Endothelial cell of umbilical vein (primary cell): ENCODE measurements around the gene CXCR6. TPM values are rescaled to one million over a fixed set of nuclear protein-coding genes. Genes with fewer than 3 reads are reported as not detected.

Experiments
- BruUV-seq: library from RNA; stranded (reverse); fragments of 400-500 nt; replicated peaks from 2 replicates; lab custom pipeline; 2021; lab: Mats Ljungman, UMichigan
- CTCF ChIA-PET: fragments of 300-600, 350-600 bp; sonication (Branson Sonifier 250); formaldehyde crosslinking; loops from one replicate; lab custom pipeline; 2021; ENCODE audit warnings: antibody characterized with exemption, inconsistent platforms; lab: Charles Lee
- POLR2A ChIA-PET: fragments of 300-600, 350-600 bp; sonication (Branson Sonifier 250); formaldehyde crosslinking; loops from one replicate; lab custom pipeline; 2021; ENCODE audit warnings: antibody characterized with exemption, inconsistent platforms; lab: Charles Lee
- DNase-seq: peaks from one replicate; pipeline ENCODE4 v3.0.0-alpha.2; 2011; ENCODE audit warnings: low read depth, low spot score
- FAIRE-seq: peaks from 2 replicates; lab custom pipeline; 2011; peaks lifted over from hg19 to GRCh38; lab: Jason Lieb, UNC
- H2AFZ ChIP-seq: 2 replicates; pipeline ENCODE4 v1.6.0; 2012; ENCODE audit warnings: low read depth, low read length, control low read depth, inconsistent platforms
- H3K27ac ChIP-seq: 2 replicates; pipeline ENCODE4 v1.5.1; 2011; ENCODE audit warnings: low read depth, mild to moderate bottlenecking, control low read depth, low read length, moderate library complexity; ENCODE audit not compliant: insufficient read depth
- H3K27me3 ChIP-seq, 2 experiments: 2 replicates each; pipeline versions ENCODE4 v1.6.0 to v1.6.1; 2011; ENCODE audit warnings: low read length in 2 of 2, mixed read lengths in 1 of 2; ENCODE audit not compliant: control insufficient read depth in 2 of 2, insufficient read depth in 2 of 2
- H3K36me3 ChIP-seq, 2 experiments: 2 replicates in 1 of 2; 3 replicates in 1 of 2; pipeline ENCODE4 v1.5.1; 2011; ENCODE audit warnings: low read length in 2 of 2, mild to moderate bottlenecking in 1 of 2, moderate library complexity in 1 of 2; ENCODE audit not compliant: control insufficient read depth in 2 of 2, insufficient read depth in 2 of 2; ENCODE audit errors: extremely low read depth in 1 of 2
- H3K4me1 ChIP-seq: 3 replicates; pipeline ENCODE4 v1.5.1; 2011; ENCODE audit warnings: mild to moderate bottlenecking, low read length; ENCODE audit not compliant: control insufficient read depth, insufficient read depth; ENCODE audit errors: extremely low read depth
- H3K4me2 ChIP-seq: 2 replicates; pipeline ENCODE4 v1.6.1; 2011; ENCODE audit warnings: low read length, control low read depth, mixed read lengths; ENCODE audit not compliant: insufficient read depth
- H3K4me3 ChIP-seq, 3 experiments: fragments of 200-600 bp in 1 of 3; sonication (generic), shearing (Covaris generic) in 1 of 3; replicated peaks in 1 of 3; 2 replicates each; pipeline ENCODE4 v1.5.1; 2011 to 2016; ENCODE audit warnings: control low read depth in 3 of 3, low read length in 3 of 3, mild to moderate bottlenecking in 2 of 3, inconsistent platforms in 1 of 3, low read depth in 1 of 3, moderate library complexity in 1 of 3; ENCODE audit not compliant: insufficient read depth in 1 of 3
- H3K79me2 ChIP-seq: 2 replicates; pipeline ENCODE4 v1.6.0; 2012; ENCODE audit warnings: low read length, inconsistent platforms; ENCODE audit not compliant: control insufficient read depth, insufficient read depth
- H3K9ac ChIP-seq: replicated peaks from 2 replicates; pipeline ENCODE3; 2011; ENCODE audit warnings: low read length, control low read depth; ENCODE audit not compliant: insufficient read depth; ENCODE audit errors: extremely low read depth
- H3K9me1 ChIP-seq: replicated peaks from 3 replicates; pipeline ENCODE4 v1.6.0; 2011; ENCODE audit warnings: mild to moderate bottlenecking, low read length; ENCODE audit not compliant: control insufficient read depth, insufficient read depth; ENCODE audit errors: extremely low read depth
- H3K9me3 ChIP-seq: replicated peaks from 2 replicates; pipeline ENCODE4 v1.5.1; 2012; ENCODE audit warnings: low read length, inconsistent platforms; ENCODE audit not compliant: control insufficient read depth, insufficient read depth
- H4K20me1 ChIP-seq: replicated peaks from 2 replicates; pipeline ENCODE3; 2011; ENCODE audit warnings: mild to moderate bottlenecking, low read length; ENCODE audit not compliant: control insufficient read depth, insufficient read depth; ENCODE audit errors: extremely low read depth
- CTCF ChIP-seq, 2 donors: IDR thresholded peaks; 1 replicate in 1 of 2; 2 replicates in 1 of 2; pipeline ENCODE4 v1.5.1; 2011; ENCODE audit warnings: low read length in 2 of 2, mild to moderate bottlenecking in 2 of 2, moderate library complexity in 2 of 2, control low read depth in 1 of 2, inconsistent platforms in 1 of 2, low read depth in 1 of 2; ENCODE audit not compliant: insufficient read depth in 1 of 2; ENCODE audit errors: extremely low read depth in 1 of 2
- EZH2 ChIP-seq: IDR thresholded peaks from 2 replicates; pipeline ENCODE4 v1.6.1; 2012; ENCODE audit warnings: borderline replicate concordance, low read depth, mild to moderate bottlenecking, moderate library complexity, low read length, inconsistent platforms; ENCODE audit not compliant: severe bottlenecking
- FOS ChIP-seq: IDR thresholded peaks from 2 replicates; pipeline ENCODE4 v1.6.1; 2011; ENCODE audit warnings: mild to moderate bottlenecking, low read length, moderate library complexity, borderline replicate concordance; ENCODE audit not compliant: insufficient read depth
- GATA2 ChIP-seq: IDR thresholded peaks from 2 replicates; pipeline ENCODE4 v1.7.0; 2011; ENCODE audit warnings: low read depth, mild to moderate bottlenecking, moderate library complexity, mixed read lengths, low read length; ENCODE audit not compliant: insufficient read length, insufficient read depth
- JUN ChIP-seq: IDR thresholded peaks from 2 replicates; pipeline ENCODE4 v1.6.1; 2011; ENCODE audit warnings: borderline replicate concordance, low read depth; ENCODE audit not compliant: insufficient read length, insufficient read depth
- MAX ChIP-seq: IDR thresholded peaks from 2 replicates; pipeline ENCODE4 v1.6.1; 2011; ENCODE audit not compliant: insufficient read depth, insufficient read length
- MYC ChIP-seq: IDR thresholded peaks from one replicate; pipeline ENCODE4 v1.6.1; 2011; ENCODE audit warnings: mild to moderate bottlenecking, low read depth, low read length
- POLR2A ChIP-seq: IDR thresholded peaks from 2 replicates; pipeline ENCODE4 v1.6.1; 2012; ENCODE audit warnings: low read depth, mild to moderate bottlenecking, control low read depth, low read length
- POLR2AphosphoS5 ChIP-seq: IDR thresholded peaks from 2 replicates; pipeline ENCODE4 v1.6.1; 2012; ENCODE audit warnings: low read depth, mild to moderate bottlenecking, control low read depth, low read length, moderate library complexity; ENCODE audit not compliant: insufficient read depth
- dilution Hi-C: fragments of 300-500 bp; cut with MboI; formaldehyde crosslinking; loops from one replicate; pipeline ENCODE4 v1.15.0; 2019; ENCODE audit warnings: low sequenced_read_pairs; ENCODE audit not compliant: extremely low pct_ligation_motif_present
- intact Hi-C: fragments of 100-400 bp; cut with micrococcal nuclease; formaldehyde crosslinking; loops from one replicate; pipeline ENCODE4 v1.10.0; 2022
- polyA plus RNA-seq, 4 experiments: library from polyadenylated mRNA; depleted of rRNA in 3 of 4; stranded (reverse) in 3 of 4; unstranded in 1 of 4; fragments of >200 nt; gene quantifications; 2 replicates each; pipeline versions ENCODE4 v1.2.1 to v1.2.3, GENCODE V29; 2011 to 2012; ENCODE audit warnings: missing spikeins in 1 of 4
- total RNA-seq: library from RNA; stranded (reverse); gene quantifications from 2 replicates; pipeline ENCODE4 v1.2.3, GENCODE V29; 2021

Gene CXCR6
- total and polyA plus RNA-seq, 2 donors (not counting 3 experiments of a cell fraction or from before 2014, with no cell fraction given), result not detected

DNA sequence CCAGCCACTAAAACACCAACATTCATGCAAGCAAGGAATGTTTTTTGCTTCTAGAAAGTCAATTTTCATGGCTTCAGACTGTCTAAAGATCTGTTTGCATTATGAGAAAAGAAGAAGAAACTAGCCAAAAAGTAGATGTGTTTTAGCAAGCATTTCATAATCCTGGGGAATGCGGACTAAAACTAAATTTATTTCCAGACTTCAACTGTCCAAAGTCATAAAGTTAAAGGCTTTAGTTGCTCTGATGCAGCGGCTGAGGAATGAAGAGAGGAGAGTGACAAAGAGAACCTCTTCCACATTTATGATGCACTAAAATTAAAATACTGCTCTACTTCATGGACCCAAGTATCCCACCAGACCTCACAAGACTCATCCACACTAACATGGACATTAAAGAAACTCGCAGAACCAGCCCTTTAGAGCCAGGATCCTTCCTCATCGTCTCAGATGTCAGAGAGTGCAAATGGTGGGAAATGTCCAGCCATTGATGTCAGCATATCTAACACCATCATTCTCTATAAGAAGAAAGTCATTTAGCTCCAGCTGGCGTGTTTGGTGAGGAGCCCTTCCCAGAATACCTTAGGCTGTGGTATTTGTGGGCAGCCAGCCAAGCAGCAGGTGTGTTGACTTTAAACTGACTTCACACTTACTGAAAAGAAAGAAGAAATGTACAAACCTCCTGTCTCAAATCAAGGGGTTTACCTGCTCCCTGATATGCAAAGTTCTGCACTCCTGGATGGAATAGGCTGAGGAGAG lies 34.9 kb downstream of the CXCR6 start:
- ChIA-PET POLR2A (no interaction called here), CTCF (interaction anchor here (1.4 to 1.7 kb wide), 2 partner anchors 13 to 39 kb away, joined by 3 to 4 read pairs; no protein-coding TSS in a partner anchor)
- no peak overlapping the region for H3K4me3 ChIP-seq
- no peak overlapping the region for H2AFZ ChIP-seq
- H3K9ac ChIP-seq, result no peak overlapping the region
- H3K4me2 ChIP-seq, result no peak overlapping the region
- no peak for TF ChIP-seq POLR2A
- TF ChIP-seq CTCF (IDR thresholded peaks at IDR 0.05; ENCODE audit: extremely low read depth in 1 of 2, insufficient read depth in 1 of 2, low read depth in 1 of 2, low read length in 2 of 2), result no peak
- no peak for TF ChIP-seq JUN
- no peak for TF ChIP-seq EZH2
- TF ChIP-seq MYC, result no peak
- no peak for TF ChIP-seq POLR2AphosphoS5
- TF ChIP-seq MAX, result no peak
- TF ChIP-seq FOS, result no peak
- no peak for TF ChIP-seq GATA2
- H3K27me3 ChIP-seq, result no peaks in the 10 kb centered on the region
- peaks cover 16 to 22% of the 10 kb centered on the region in 2 experiments for H3K36me3 ChIP-seq
- intact Hi-C loops (no loop called here), dilution Hi-C loops (no loop called here)
- H3K79me2 ChIP-seq, result no peaks in the 10 kb centered on the region
- no peaks in the 10 kb centered on the region for H4K20me1 ChIP-seq
- BruUV-seq, result no TSS peak
- H3K27ac ChIP-seq, result no peak overlapping the region
- H3K9me1 ChIP-seq, result no peaks in the 10 kb centered on the region
- FAIRE-seq (no peak), DNase-seq (no peak)
- no peaks in the 10 kb centered on the region for H3K9me3 ChIP-seq
- no peaks in the 10 kb centered on the region for H3K4me1 ChIP-seq
